AML-193 (cell line): Measurements from ENCODE around the gene MAPK13.
A peak's percentile ranks its signal among the peaks of the same experiment; 100 is the strongest.
"Not testable (repeated sequence)": the region's sequence is repeated elsewhere in the genome, so short reads cannot be mapped to it uniquely, and the experiment has no call there.

Experiments used
- DNase-seq, 2 experiments: peaks; one replicate each; lab custom pipeline; 2025; lab: John Stamatoyannopoulos, UW

MAPK13 gene

GRCh38 chr6:36129941-36130666, at the start of gene MAPK13:
TSS of gene MAPK13 (plus strand) at chr6:36130513. CDS start at chr6:36130583, 70 bp downstream.
- no peak for DNase-seq

DNA sequence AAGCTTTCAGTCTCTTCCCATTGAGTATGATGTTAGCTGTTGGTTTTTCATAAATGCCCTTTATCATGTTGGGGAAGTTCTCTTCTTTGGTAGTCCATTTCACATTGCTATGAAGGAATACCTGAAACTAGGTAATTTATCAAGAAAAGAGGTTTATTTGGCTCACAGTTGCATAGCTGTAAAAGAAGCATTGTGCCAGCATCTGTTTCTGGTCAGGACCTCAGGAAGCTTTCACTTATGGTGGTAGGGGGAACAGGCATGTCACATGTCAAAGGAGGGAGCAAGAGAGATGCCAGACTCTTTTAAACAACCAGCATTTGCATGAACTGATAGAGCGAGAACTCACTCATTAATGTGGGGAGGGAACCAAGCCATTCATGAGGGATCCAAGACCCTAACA, 48.0 kb upstream of the MAPK13 start:
- DNase-seq: no peak

DNA sequence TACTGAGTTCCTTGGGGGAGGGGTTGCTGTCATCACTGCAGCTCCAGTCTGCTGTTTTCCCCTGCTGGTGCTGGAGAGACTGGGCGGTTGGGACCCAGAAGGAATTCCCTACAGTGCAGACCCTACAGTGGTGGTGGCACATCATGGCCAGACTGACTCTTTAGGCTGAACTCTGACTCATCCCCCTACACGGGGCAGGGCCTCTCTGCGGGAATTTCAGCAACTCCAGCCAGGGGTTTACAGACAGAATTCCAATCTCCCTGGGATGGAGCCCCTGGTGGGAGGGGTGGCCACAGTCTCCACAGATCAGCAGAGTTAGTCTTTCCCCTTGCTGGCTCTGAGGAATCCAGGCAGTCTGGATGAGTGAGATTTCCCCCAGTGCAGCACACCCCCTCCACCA, 46.9 kb upstream of the MAPK13 start:
- no peak for DNase-seq

DNA sequence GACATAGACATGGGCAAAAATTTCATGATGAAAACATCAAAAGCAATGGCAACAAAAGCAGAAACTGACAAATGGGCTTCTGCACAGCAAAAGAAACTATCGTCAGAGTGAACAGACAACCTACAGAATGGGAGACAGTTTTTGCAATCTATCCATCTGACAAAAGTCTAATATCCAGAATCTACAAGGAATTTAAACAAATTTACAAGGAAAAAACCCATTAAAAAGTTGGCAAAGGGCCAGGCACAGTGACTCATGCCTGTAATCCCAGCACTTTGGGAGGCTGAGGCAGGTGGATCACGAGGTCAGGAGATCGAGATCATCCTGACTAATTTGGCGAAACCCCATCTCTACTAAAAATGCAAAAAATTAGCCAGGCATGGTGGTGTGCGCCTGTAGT, 42.1 kb upstream of the MAPK13 start:
- DNase-seq: not testable (repeated sequence)

GRCh38 chr6:36089048-36089447, 41.3 kb upstream of the MAPK13 start:
- DNase-seq: no peak

DNA sequence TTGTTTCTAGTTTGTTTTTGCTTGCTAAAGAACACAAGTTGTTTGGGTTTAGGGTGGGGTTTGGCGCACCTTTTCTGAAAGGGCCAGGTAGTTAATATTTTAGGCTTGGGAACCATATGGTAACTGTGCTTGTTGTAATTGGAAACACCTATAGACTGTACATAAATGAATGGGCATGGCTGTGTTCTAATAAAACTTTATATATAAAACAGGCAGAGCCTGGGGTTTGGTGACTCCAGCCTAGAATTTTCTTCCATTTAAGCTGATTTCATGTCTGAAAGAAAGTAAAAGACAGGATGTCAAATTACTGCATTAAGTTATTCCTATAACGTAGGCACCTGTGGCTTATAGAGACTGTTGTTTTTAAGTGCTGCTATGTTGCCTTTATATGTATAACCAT, 36.1 kb upstream of the MAPK13 start:
- DNase-seq: no peak

DNA sequence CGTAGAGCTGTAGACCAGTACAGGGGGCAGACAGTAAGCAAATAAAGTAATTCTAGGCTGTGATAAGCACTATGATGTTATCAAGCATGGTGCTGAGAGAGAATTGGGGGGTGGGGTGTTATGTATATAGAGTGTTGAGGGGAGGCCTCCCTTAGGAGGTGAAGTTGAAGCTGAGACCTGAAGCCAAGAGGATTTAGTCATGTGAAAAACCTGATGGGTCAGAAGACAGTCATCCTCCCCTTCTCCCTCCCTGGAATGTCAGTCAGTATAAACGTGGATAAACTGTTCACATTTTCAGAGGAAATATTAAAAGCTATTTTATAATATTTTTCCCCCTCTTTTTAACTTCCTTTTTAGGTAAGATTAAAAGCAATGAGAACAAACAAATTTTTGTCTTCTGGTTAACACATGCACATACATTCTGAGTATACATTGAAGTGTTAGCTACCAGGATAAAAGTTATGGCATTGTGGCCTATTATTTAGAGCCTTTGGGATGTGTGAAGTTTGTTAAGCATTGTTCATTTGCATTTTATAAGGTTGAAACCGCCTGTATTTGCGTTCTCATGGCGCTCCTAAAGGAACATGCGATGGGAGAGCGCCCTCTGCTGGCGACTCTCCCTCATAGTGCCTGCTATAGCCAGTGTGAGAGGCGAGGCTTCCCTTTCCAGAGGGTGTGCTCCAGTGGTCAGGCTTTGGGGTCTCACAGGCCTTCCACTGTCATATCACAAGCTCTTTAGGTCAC, 35.4 kb upstream of the MAPK13 start:
- peak; percentile 81 to 82 for DNase-seq

DNA sequence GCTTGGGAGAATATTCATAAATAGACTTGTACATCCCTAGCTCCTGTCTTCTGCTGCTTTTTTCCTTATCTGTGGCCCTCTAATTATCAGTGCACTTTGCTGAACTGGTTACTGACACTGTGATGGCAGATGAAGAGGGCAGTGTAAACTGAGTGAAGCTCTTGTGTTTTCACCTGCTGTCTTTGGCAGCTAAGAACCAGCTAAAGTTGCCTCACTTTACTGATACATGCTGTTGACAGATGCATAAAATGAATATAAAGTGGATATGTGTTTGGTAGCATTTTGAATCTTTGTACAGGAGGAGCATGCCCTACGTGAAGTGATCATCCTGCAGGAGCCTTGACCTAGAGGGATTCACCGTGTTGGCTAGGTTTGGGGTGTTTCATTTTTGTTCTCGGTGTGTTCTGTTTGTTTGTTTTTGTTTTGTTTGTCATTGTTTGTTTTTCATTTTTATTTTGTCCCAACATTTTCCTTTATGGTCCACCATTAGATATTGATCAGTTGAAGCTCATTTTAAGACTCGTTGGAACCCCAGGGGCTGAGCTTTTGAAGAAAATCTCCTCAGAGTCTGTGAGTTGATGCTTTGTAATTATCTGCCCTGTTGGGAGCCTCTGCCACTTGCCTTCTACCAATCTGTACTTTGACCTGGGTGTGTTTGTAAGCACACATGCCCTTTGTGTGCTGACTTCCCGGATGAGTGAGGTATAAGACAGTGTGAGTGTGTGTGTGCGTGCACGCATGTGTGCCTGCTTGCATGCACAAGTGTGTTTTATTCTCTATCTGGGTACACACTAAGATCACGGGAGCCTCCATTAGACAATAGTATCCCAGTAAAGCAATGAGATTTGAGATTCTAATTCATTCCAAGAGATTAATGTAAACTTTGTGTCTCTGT, 34.6 kb upstream of the MAPK13 start:
- no peak for DNase-seq

DNA sequence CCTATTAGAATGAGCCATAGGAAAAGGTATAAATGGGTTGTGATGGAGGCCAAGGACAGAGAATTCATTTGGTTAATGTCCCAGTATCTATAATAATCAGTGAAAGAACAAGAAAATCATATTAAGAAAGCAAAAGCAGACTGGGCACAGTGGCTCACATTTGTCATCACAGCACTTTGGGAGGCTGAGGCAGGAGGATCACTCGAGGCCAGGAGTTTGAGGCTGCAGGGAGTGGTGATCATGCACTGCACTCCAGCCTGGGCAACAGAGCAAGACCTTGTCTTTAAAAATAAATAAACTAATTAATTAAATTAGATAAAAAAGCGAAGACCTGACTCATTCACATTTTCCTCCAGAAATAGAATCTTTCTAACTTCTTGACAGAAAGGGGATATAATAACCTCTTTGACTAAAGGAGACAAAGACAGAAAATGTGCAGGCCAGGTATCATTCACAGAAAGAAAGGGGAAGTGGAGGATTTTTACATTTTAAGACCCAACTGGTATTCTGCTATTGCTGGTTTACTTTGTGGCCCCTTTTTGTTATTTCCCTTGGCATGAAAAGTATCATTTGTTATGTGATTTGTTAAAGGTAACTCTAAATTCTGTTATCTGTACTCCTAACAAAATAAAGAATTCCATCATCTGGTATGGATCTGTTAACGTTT, 31.9 kb upstream of the MAPK13 start:
- no peak for DNase-seq

DNA sequence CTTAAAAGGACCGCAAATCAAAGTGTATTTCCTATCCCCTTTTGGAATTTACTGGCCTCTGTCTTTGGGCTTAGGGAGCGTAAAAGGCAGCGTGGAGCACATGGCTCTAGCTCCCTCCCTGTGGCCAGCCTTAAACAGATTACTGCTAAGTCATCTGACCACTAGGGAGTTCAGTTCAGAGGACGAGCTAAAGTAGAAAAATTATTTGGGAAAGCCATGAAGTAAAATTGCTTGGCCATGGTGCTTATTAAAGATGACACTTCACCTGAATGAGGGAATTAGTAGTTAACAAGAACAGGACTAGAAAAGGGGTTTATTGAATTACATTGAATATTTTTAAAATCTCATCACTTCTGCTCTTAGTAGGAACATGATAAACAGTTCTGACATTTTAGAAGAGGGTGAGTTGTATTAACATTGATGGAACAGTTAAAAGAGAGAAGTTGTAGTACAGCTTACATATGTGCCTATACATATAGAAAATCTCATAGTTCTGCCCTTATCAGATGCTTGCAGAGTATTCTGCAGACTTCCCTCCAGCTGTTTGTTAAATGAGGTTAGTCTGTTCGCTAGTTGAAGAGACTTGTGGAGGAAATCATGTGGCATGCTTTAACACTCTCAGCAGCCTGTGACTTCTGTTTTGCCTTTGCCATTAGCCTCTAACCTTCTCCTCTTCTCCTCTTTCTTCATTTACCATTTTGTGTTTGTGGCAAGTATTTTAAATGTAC, 31.2 kb upstream of the MAPK13 start:
- DNase-seq: no peak

DNA sequence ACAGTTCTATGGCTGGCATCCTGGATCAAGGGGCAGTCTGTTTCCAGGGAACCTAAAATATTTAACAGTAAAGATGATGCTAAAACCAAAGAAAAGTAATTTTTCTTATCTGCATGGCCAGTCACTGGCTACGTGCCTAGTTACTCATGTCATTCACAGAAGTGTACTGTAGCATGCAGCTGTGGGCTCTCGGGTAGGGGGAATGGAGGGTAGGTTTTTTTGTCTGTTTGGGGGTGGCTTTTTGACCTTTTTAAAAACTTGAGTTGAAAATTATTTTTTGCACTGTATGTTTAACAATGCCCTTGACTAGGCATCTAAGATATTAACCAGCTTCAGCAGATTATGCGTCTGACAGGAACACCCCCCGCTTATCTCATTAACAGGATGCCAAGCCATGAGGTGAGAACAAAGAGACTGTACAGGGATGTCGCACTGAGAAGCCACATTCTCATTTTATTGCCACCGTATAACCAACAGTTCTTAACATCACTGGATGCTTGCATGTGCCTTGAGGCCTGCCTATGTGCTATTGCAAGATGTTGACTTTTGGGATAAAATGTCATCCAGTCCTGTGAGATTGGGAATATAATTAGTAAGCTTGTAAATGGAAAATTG, 30.3 kb upstream of the MAPK13 start:
- DNase-seq: no peak

DNA sequence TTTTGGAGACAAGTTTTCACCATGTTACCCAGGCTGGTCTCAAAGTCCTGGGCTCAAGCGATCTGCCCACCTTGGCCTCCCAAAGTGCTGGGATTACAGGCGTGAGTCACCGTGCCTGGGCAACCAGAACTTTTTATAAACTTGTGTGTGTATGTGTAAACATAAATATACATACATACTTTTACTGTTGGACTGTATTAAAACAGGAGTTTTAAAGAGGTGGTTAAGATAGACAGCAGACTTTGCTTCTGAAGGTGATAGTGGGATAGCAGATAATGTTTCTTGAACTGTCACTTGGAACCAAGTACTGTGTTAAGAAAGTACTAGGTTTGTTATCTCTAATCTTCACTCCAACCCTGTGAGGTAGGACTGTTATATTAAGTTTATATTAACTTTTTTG, 28.6 kb upstream of the MAPK13 start:
- DNase-seq: no peak

DNA sequence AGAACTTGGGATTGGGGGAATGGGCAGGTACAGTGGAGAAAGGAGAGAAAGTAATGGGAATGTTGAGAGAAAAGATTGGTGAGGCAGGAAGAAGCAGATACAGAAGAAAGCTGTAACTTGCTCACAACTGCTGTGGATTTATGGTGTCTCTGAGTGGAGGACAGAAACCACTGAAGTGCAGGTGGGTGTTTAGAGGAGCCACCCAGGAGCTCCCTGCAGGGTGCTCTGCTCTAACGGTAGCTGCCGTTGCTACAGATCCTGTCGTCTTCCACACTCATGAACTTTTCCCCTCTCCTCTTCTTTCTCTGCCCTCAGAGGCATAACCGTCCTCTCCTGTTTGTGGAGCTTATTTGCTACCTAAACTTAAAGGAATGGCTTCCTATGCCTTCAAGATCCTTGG, 27.5 kb upstream of the MAPK13 start:
- no peak for DNase-seq

- no peak for DNase-seq
Measured at GRCh38 chr6:36104836-36105235, 25.5 kb upstream of the MAPK13 start.

- no peak for DNase-seq
Measured at GRCh38 chr6:36109092-36109491, 21.2 kb upstream of the MAPK13 start.

GRCh38 chr6:36110050-36110449, 20.3 kb upstream of the MAPK13 start:
- DNase-seq: no peak

DNA sequence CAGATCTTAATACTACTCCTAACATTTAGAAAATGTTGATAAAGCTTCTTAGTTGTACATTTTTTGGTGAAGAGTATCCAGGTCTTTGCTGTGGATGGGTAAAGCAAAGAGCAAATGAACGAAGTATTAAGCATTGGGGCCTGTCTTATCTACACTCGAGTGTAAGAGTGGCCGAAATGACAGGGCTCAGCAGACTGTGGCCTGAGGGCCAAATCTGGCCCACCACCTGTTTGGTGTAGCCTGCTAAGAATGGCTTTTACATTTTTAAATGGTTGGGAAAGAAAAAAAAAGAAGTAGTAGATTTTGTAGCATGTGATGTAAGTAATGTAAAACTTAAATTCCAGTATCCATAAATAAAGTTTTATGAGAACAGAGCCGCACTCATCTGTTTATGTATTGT, 19.4 kb upstream of the MAPK13 start:
- DNase-seq: no peak

DNA sequence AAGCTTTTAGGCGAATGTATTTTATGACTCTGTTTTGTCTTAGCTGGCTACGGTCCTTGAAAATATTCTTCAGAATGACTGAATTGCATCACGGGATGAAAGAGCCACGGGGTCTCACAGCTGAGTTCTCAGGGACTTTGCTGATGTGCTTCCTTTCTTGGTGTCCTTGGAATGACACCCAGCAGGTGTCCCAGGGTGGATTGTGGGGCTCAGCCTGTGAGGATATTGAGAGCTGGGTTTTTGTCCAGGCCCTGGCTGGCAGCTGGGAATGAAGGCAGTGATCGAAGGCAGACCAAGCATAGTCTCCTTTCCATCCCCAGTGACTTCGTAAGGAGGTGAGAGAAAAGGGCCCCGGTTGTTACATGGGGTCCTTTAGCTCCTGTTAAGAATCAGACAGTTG, 18.8 kb upstream of the MAPK13 start:
- DNase-seq: no peak

- no peak for DNase-seq
Measured at GRCh38 chr6:36113049-36113448, 17.3 kb upstream of the MAPK13 start.

DNA sequence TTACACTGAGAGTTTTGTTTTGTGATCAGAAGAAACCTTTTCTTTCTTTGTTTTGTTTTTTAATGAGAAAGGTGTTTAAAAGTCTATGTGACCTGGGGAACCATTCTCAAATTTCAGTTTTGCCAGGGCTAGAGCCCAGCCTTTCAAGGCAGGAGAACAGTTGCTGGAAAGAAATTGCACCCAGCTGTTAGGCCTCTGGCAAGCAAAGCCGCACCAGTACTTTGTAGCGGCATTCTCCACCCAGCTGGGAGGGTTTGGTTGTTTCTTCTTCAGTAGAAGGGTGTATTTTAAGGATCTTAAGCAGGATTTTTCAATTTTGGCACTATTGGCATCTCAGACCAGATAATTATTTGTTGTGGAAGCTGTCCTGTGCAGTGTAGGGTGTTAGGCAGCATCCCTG, 16.6 kb upstream of the MAPK13 start:
- no peak for DNase-seq
